Measurements from ENCODE around the gene SRP68. TPM values are rescaled to one million over a fixed set of nuclear protein-coding genes. Genes with fewer than 3 reads are reported as not detected.

Gene SRP68
- total and polyA plus RNA-seq, 2 experiments from 2014 or later, result 38.2 to 69.8 TPM

- no peak for TF ChIP-seq EZH2 (IDR thresholded peaks at IDR 0.05; ENCODE audit: insufficient read depth, poor library complexity, severe bottlenecking)
- no peak for TF ChIP-seq EZH2phosphoT487 (IDR thresholded peaks at IDR 0.05; ENCODE audit: insufficient read depth, low read depth)
- Histone ChIP-seq H3K27ac (no peak overlapping the region), H3K79me2 (ENCODE audit: insufficient read depth) (peaks cover 52% of the 10 kb centered on the region), H3K4me3 (no peak overlapping the region), H3K36me3 (ENCODE audit: low read depth) (peaks cover 71% of the 10 kb centered on the region), H3K4me1 (ENCODE audit: insufficient read depth) (peaks cover 4% of the 10 kb centered on the region; the same call in 1 of the 2 replicates), H2AFZ (no peak overlapping the region), H4K20me1 (ENCODE audit: insufficient read depth) (no peaks in the 10 kb centered on the region), H3F3A (ENCODE audit: insufficient read depth) (no peaks in the 10 kb centered on the region; the same call in 1 of the 2 replicates), H3K4me2 (ENCODE audit: unreplicated experiment) (no peak overlapping the region), H3K27me3 (replicated peaks; ENCODE audit: insufficient read depth) (no peaks in the 10 kb centered on the region), H3K9ac (no peak overlapping the region), H3K9me2 (ENCODE audit: insufficient read depth) (no peaks in the 10 kb centered on the region), H3K9me3 (ENCODE audit: low read depth) (no peaks in the 10 kb centered on the region)
- no peak for DNase-seq
- WGBS, 2 experiments (ENCODE audit: low coverage in 1 of 2, low lambda C conversion rate in 2 of 2, missing lambda C conversion rate in 2 of 2), result 89% methylated on average over 11 of the region's 11 CpGs
- in situ Hi-C loops (cut with MboI), result no loop called here
These were observed 21.5 kb downstream of the SRP68 start for GRCh38 chr17:76050538-76051467.

- Histone ChIP-seq H3K4me2 (ENCODE audit: unreplicated experiment) (no peak overlapping the region), H3K4me3 (no peak overlapping the region), H3F3A (ENCODE audit: insufficient read depth) (no peaks in the 10 kb centered on the region; the same call in 1 of the 2 replicates), H3K79me2 (ENCODE audit: insufficient read depth) (peaks cover 46% of the 10 kb centered on the region), H3K9me2 (ENCODE audit: insufficient read depth) (no peaks in the 10 kb centered on the region), H3K36me3 (ENCODE audit: low read depth) (peaks cover 70% of the 10 kb centered on the region), H3K9ac (no peak overlapping the region), H3K27ac (no peak overlapping the region), H3K27me3 (replicated peaks; ENCODE audit: insufficient read depth) (no peaks in the 10 kb centered on the region), H3K9me3 (ENCODE audit: low read depth) (no peaks in the 10 kb centered on the region), H3K4me1 (ENCODE audit: insufficient read depth) (peaks cover 4% of the 10 kb centered on the region; the same call in 1 of the 2 replicates), H4K20me1 (ENCODE audit: insufficient read depth) (no peaks in the 10 kb centered on the region), H2AFZ (no peak overlapping the region)
- no peak for TF ChIP-seq EZH2 (IDR thresholded peaks at IDR 0.05; ENCODE audit: insufficient read depth, poor library complexity, severe bottlenecking)
- no peak for TF ChIP-seq EZH2phosphoT487 (IDR thresholded peaks at IDR 0.05; ENCODE audit: insufficient read depth, low read depth)
- 92% methylated on average over 15 of the region's 15 CpGs for WGBS, 2 experiments (ENCODE audit: low coverage in 1 of 2, low lambda C conversion rate in 2 of 2, missing lambda C conversion rate in 2 of 2)
- in situ Hi-C loops (cut with MboI), result no loop called here
- no peak for DNase-seq
These were observed 22.3 kb downstream of the SRP68 start for GRCh38 chr17:76049836-76050537.

GRCh38 chr17:76049239-76049638 is 23.1 kb downstream of the SRP68 start:
- Histone ChIP-seq H3K4me2 (ENCODE audit: unreplicated experiment) (no peak overlapping the region), H3K9me3 (ENCODE audit: low read depth) (no peaks in the 10 kb centered on the region), H3K79me2 (ENCODE audit: insufficient read depth) (peaks cover 41% of the 10 kb centered on the region), H3K27me3 (replicated peaks; ENCODE audit: insufficient read depth) (no peaks in the 10 kb centered on the region), H3F3A (ENCODE audit: insufficient read depth) (no peaks in the 10 kb centered on the region; the same call in 1 of the 2 replicates), H2AFZ (no peak overlapping the region), H3K4me3 (no peak overlapping the region), H3K27ac (no peak overlapping the region), H3K36me3 (ENCODE audit: low read depth) (peaks cover 67% of the 10 kb centered on the region), H3K9ac (no peak overlapping the region), H4K20me1 (ENCODE audit: insufficient read depth) (no peaks in the 10 kb centered on the region), H3K4me1 (ENCODE audit: insufficient read depth) (peaks cover 4% of the 10 kb centered on the region; the same call in 1 of the 2 replicates), H3K9me2 (ENCODE audit: insufficient read depth) (no peaks in the 10 kb centered on the region)
- no peak for DNase-seq
- TF ChIP-seq EZH2phosphoT487 (IDR thresholded peaks at IDR 0.05; ENCODE audit: insufficient read depth, low read depth) (no peak), EZH2 (IDR thresholded peaks at IDR 0.05; ENCODE audit: insufficient read depth, poor library complexity, severe bottlenecking) (no peak)
- in situ Hi-C loops (cut with MboI), result no loop called here
- 84 to 87% methylated on average over 3 of the region's 3 CpGs for WGBS, 2 experiments (ENCODE audit: low coverage in 1 of 2, low lambda C conversion rate in 2 of 2, missing lambda C conversion rate in 2 of 2)

GRCh38 chr17:76048711-76049110 is 23.6 kb downstream of the SRP68 start:
- peaks cover 2% of the 10 kb centered on the region; the same call in 1 of the 2 replicates for H3K4me1 ChIP-seq (ENCODE audit: insufficient read depth)
- no peak overlapping the region for H3K4me2 ChIP-seq (ENCODE audit: unreplicated experiment)
- no peak overlapping the region for H3K27ac ChIP-seq
- no peak overlapping the region for H3K4me3 ChIP-seq
- WGBS, 2 experiments (ENCODE audit: low coverage in 1 of 2, low lambda C conversion rate in 2 of 2, missing lambda C conversion rate in 2 of 2), result 80 to 87% methylated on average over 9 of the region's 9 CpGs
- in situ Hi-C loops (cut with MboI), result no loop called here
- no peak overlapping the region for H3K9ac ChIP-seq
- no peaks in the 10 kb centered on the region; the same call in 1 of the 2 replicates for H3F3A ChIP-seq (ENCODE audit: insufficient read depth)
- peaks cover 67% of the 10 kb centered on the region for H3K36me3 ChIP-seq (ENCODE audit: low read depth)
- H2AFZ ChIP-seq, result no peak overlapping the region
- peaks cover 36% of the 10 kb centered on the region for H3K79me2 ChIP-seq (ENCODE audit: insufficient read depth)
- peak; percentile 30 for DNase-seq
- no peaks in the 10 kb centered on the region for H4K20me1 ChIP-seq (ENCODE audit: insufficient read depth)
- TF ChIP-seq EZH2phosphoT487 (IDR thresholded peaks at IDR 0.05; ENCODE audit: insufficient read depth, low read depth), result no peak
- TF ChIP-seq EZH2 (IDR thresholded peaks at IDR 0.05; ENCODE audit: insufficient read depth, poor library complexity, severe bottlenecking), result no peak
- no peaks in the 10 kb centered on the region for H3K9me2 ChIP-seq (ENCODE audit: insufficient read depth)
- no peaks in the 10 kb centered on the region for H3K27me3 ChIP-seq (replicated peaks; ENCODE audit: insufficient read depth)
- H3K9me3 ChIP-seq (ENCODE audit: low read depth), result no peaks in the 10 kb centered on the region
